Mucosa of stomach (tissue), 1 donor: ENCODE data around the gene TMEM17.
"Not testable (repeated sequence)": the region's sequence is repeated elsewhere in the genome, so short reads cannot be mapped to it uniquely, and the experiment has no call there.

ENCODE experiments used
- H3K27me3 ChIP-seq: one replicate; pipeline ENCODE4 v1.7.0; 2013; ENCODE audit warnings: mild to moderate bottlenecking, low read length; ENCODE audit not compliant: control insufficient read depth, insufficient read depth
- H3K36me3 ChIP-seq: one replicate; pipeline ENCODE4 v1.7.0; 2013; ENCODE audit warnings: low read length; ENCODE audit not compliant: control insufficient read depth, insufficient read depth
- H3K4me1 ChIP-seq: one replicate; pipeline ENCODE4 v1.7.0; 2013; ENCODE audit warnings: mild to moderate bottlenecking, low read length; ENCODE audit not compliant: control insufficient read depth, insufficient read depth
- H3K4me3 ChIP-seq: one replicate; pipeline ENCODE4 v1.7.0; 2013; ENCODE audit warnings: low read length
- H3K9ac ChIP-seq: one replicate; pipeline ENCODE4 v1.7.0; 2013; ENCODE audit warnings: mild to moderate bottlenecking, low read length, moderate library complexity
- H3K9me3 ChIP-seq: one replicate; pipeline ENCODE4 v1.7.0; 2013; ENCODE audit warnings: mild to moderate bottlenecking, low read length, moderate library complexity; ENCODE audit not compliant: control insufficient read depth
- donor health status: Pancreatic carcinoma.

TMEM17 gene

DNA sequence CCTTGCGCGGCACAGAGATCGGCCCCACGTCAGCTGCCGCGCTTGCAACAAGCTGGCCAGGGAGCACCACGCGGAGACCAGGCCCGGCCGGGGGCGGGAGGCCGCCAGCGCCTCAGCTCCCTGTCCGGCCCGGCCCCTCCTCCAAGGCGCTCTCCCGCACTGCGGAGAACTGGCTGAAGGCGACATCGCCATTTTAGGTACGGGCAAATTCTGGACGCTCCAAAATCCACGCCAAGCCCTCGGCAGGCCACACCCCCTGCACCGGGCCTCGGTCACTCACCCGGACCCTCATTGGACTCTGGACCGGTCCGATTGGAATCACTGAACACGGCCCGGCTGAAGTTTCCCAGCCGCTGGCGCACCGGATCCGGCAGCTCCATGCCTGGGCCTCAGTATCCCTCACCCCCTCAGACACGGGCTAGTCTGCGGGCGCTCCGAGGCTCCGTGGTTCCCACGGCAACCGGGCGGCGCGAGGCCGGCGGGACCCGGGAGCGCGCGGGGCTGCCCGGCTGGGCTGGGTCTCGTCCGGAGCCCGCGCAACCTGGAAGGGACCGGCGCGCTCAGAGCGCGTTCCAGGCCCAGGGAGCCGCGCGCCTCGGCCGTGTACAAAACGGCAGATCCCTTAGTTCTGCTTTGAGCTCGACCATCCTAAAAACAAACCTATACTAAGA is at the start of gene TMEM17:
Gene TMEM17, minus strand, starts transcription at position 446 of the 671 bp plus-strand sequence. Its CDS starts 66 bp downstream, at position 380.
- Histone ChIP-seq H3K9me3 (no peaks in the 10 kb centered on the region), H3K4me1 (peaks cover 10% of the 10 kb centered on the region), H3K9ac (peak within 1 kb of the TSS; percentile 86), H3K27me3 (no peaks in the 10 kb centered on the region), H3K36me3 (no peaks in the 10 kb centered on the region), H3K4me3 (peak within 1 kb of the TSS; percentile 77)

DNA sequence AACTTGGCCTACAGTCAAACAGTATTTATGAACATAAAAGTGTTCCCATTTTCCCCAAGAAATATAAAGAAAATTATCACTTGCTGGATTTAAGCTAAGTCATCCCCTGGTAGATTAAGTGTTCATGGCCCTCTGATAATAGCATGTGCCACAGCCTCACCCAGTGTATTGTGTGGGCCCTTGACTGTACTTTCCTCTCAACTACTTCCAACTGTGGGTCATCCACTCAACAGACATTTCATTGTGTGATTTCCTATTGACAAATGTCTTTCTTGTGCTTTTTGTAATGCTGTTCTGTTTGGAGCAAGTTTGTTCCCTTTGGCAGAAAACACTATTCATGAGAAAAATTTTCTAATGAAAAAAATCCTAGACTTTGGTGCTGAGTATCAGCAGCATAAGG is 48.4 kb upstream of the TMEM17 start:
- H3K9me3 ChIP-seq, result no peaks in the 10 kb centered on the region

DNA sequence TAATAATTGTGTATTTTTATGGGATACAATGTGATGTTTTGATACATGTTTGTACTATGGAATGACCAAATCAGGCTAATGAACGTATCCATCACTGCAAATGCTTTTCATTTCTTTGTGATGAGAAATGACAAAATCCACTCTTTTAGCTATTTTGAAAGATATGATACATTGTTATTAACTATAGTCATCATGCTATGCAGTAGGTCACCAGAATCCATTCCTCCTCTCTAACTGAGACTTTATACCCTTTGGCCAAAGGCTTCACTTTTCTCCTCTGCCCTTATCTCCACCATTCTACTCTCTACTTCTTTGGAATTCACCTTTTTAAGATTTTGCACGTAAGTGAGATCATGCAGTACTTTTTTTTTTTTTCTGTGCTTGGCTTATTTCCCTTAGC is 44.5 kb upstream of the TMEM17 start:
- no peaks in the 10 kb centered on the region for H3K27me3 ChIP-seq
- H3K9ac ChIP-seq, result no peak overlapping the region
- H3K4me1 ChIP-seq, result no peaks in the 10 kb centered on the region

More for the DNA sequence above, 48.4 kb upstream of the TMEM17 start:
- Histone ChIP-seq H3K4me1 (no peaks in the 10 kb centered on the region), H3K4me3 (no peak overlapping the region), H3K27me3 (no peaks in the 10 kb centered on the region), H3K36me3 (no peaks in the 10 kb centered on the region), H3K9ac (no peak overlapping the region)

DNA sequence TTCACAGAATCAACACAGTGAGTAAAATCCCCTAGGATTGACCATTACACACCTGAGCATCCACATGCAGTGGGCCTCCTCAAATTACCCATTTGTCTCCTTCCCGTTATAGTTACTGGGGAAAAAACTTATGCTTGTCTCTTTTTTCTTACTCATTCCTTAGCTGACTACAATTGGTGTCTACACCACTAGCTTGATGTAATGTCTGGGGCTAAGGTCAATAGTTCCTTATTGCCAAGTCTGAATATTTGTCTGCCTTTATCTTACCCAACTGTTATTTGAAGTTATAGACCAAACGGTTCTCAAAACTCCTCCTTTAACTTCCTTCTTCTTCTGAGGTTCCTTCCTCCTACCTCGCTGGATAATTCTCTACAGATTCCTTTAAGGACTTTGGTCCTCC is 41.9 kb upstream of the TMEM17 start:
- H3K4me3 ChIP-seq, result no peak overlapping the region
- no peaks in the 10 kb centered on the region for H3K27me3 ChIP-seq
- H3K4me1 ChIP-seq, result no peaks in the 10 kb centered on the region
- no peaks in the 10 kb centered on the region for H3K36me3 ChIP-seq
- H3K9me3 ChIP-seq, result no peaks in the 10 kb centered on the region
- no peak overlapping the region for H3K9ac ChIP-seq

More for the DNA sequence above, 44.5 kb upstream of the TMEM17 start:
- Histone ChIP-seq H3K4me3 (no peak overlapping the region), H3K9me3 (no peaks in the 10 kb centered on the region), H3K36me3 (no peaks in the 10 kb centered on the region)

- H3K9me3 ChIP-seq, result no peaks in the 10 kb centered on the region
- no peaks in the 10 kb centered on the region for H3K27me3 ChIP-seq
- no peak overlapping the region for H3K9ac ChIP-seq
- H3K4me3 ChIP-seq, result no peak overlapping the region
- H3K4me1 ChIP-seq, result peaks cover 7% of the 10 kb centered on the region
- H3K36me3 ChIP-seq, result no peaks in the 10 kb centered on the region
These were observed 39.3 kb upstream of the TMEM17 start for GRCh38 chr2:62545261-62545660.

GRCh38 chr2:62540408-62541168 is 34.6 kb upstream of the TMEM17 start:
- Histone ChIP-seq H3K9me3 (no peaks in the 10 kb centered on the region), H3K36me3 (no peaks in the 10 kb centered on the region), H3K27me3 (no peaks in the 10 kb centered on the region)

GRCh38 chr2:62539606-62540407 is 33.8 kb upstream of the TMEM17 start:
- no peak overlapping the region for H3K9ac ChIP-seq
- no peaks in the 10 kb centered on the region for H3K27me3 ChIP-seq
- H3K4me1 ChIP-seq, result peaks cover 30% of the 10 kb centered on the region
- H3K9me3 ChIP-seq, result no peaks in the 10 kb centered on the region
- H3K36me3 ChIP-seq, result no peaks in the 10 kb centered on the region
- H3K4me3 ChIP-seq, result no peak overlapping the region

More at GRCh38 chr2:62540408-62541168, 34.6 kb upstream of the TMEM17 start:
- Histone ChIP-seq H3K4me1 (peaks cover 30% of the 10 kb centered on the region), H3K4me3 (no peak overlapping the region), H3K9ac (no peak overlapping the region)

DNA sequence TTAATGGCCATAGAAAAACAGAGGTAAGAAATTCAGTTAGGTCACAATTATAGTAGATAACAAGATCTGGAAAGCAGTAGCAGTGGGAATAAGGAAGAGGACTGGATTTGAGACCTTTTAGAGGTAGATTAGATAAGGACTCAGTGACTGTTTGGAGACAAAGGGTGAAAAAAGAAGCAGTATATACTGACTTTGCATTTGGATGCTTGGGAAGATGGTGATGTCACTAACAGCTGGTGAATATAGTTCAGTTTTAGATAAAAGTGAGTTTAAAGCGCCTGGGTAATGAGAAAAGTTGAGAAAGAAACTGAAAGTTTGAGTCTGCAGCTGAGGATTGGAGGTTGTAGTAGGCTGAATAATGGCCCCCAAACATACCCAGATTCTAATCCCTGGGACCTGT is 32.8 kb upstream of the TMEM17 start:
- H3K9ac ChIP-seq, result no peak overlapping the region
- peaks cover 30% of the 10 kb centered on the region for H3K4me1 ChIP-seq
- H3K27me3 ChIP-seq, result no peaks in the 10 kb centered on the region

GRCh38 chr2:62537814-62538213 is 31.8 kb upstream of the TMEM17 start:
- H3K36me3 ChIP-seq, result no peaks in the 10 kb centered on the region
- no peaks in the 10 kb centered on the region for H3K27me3 ChIP-seq
- no peak overlapping the region for H3K4me3 ChIP-seq
- H3K4me1 ChIP-seq, result peaks cover 30% of the 10 kb centered on the region
- H3K9me3 ChIP-seq, result no peaks in the 10 kb centered on the region
- no peak overlapping the region for H3K9ac ChIP-seq

More for the DNA sequence above, 32.8 kb upstream of the TMEM17 start:
- Histone ChIP-seq H3K36me3 (no peaks in the 10 kb centered on the region), H3K9me3 (no peaks in the 10 kb centered on the region), H3K4me3 (no peak overlapping the region)

DNA sequence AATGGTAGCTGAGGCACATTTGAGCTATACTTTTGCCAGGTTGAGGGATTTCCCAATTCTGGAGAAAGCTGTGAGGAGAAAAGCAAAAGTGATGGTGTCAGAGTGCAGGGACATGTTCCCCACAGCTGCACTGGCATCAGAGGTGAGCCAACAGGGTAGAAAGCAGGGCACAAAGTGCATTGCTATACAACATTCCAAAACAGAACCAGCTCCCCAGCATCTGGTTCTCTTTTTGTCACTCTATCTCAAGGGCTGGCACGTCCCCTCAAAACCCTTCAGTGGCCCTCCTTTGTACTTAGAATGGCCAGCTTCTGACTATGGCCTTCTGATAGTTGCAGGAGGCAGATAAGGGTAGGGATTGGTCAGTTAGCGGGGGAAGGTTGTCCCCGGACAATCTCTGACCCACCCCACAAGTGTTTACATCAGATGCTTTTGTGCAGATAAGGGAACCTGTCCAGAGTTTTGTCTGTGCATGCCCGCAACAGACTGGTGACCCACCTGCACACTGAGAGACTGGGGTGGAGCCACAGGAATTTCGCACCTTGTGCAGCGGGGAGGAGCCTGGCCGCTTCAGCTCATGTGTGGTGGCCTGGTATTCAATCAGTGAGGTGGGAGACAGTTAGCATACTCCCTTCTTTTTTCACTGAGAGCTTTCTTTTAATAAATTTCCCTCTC is 31.0 kb upstream of the TMEM17 start:
- H3K27me3 ChIP-seq, result no peaks in the 10 kb centered on the region
- no peak overlapping the region for H3K9ac ChIP-seq
- H3K36me3 ChIP-seq, result no peaks in the 10 kb centered on the region
- no peak overlapping the region for H3K4me3 ChIP-seq
- H3K4me1 ChIP-seq, result peaks cover 30% of the 10 kb centered on the region
- H3K9me3 ChIP-seq, result no peaks in the 10 kb centered on the region

DNA sequence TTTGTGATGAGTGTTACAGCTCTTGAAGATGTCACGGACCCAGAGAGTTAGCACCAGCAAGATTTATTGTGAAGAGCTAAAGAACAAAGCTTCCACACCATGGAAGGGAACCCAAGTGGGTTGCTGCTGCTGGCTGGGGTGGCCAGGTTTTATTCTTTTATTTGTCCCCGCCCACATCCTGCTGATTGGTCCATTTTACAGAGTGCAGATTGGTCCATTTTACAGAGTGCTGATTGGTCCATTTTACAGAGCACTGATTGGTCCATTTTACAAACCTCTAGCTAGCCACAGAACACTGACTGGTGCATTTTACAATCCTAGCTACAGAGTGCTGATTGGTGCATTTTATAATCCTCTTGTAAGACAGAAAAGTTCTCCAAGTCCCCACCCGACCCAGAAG is 29.5 kb upstream of the TMEM17 start:
- H3K4me1 ChIP-seq, result peaks cover 24% of the 10 kb centered on the region
- H3K9ac ChIP-seq, H3K4me3 ChIP-seq, H3K27me3 ChIP-seq, H3K36me3 ChIP-seq, H3K9me3 ChIP-seq: not testable (repeated sequence)
